ENCODE measurements around the gene ZDHHC12.
A peak's percentile ranks its signal among the peaks of the same experiment; 100 is the strongest.

The ZDHHC12 gene

DNA sequence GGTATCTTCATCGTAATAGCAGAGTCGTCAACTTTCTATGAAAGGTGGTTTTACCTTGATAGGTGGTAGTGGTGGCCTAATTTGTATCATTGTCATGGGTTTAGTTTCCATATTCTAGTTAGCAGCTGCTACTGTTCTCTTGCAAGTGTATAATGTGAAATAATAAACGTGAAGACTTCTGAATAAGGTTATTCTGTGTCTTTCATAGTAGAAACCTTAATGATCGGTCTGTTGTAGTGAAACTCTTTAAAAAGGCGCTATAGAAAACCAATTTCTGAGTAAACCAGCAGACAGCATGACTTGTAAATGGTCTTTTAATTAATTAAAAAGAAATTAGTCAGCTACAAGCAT is 33.3 kb downstream of the ZDHHC12 start:
- Histone ChIP-seq H2BK5ac (ENCODE audit: low read length) (peak overlapping the region; percentile 69), H3K79me1 (ENCODE audit: low read depth, low read length) (peaks cover 2% of the 10 kb centered on the region), H2BK12ac (ENCODE audit: low read length) (no peak overlapping the region), H3K23ac (ENCODE audit: low read depth, low read length, poor library complexity) (peak overlapping the region; percentile 6), H4K8ac (ENCODE audit: low read depth, low read length) (no peak overlapping the region), H3K4me3 (ENCODE audit: low read length in 2 of 2) (peak overlapping the region; percentile 89 to 99), H3K14ac (ENCODE audit: low read length) (no peak overlapping the region), H3K4me2 (ENCODE audit: insufficient read depth, low read length, poor library complexity, severe bottlenecking) (peak overlapping the region; percentile 71), H2AK5ac (ENCODE audit: low read depth, low read length) (peak overlapping the region; percentile 98), H3K9ac (ENCODE audit: low read depth, low read length, poor library complexity) (peak overlapping the region; percentile 94), H2BK120ac (ENCODE audit: low read depth, low read length) (no peak overlapping the region), H3K18ac (ENCODE audit: low read length) (peak overlapping the region; percentile 94), H3K9me3 (replicated peaks in 1 of 2; ENCODE audit: control insufficient read depth in 2 of 2, insufficient read depth in 1 of 2, low read depth in 1 of 2, low read length in 2 of 2) (no peaks in the 10 kb centered on the region), H2BK15ac (ENCODE audit: low read length) (no peak overlapping the region), H2AFZ (ENCODE audit: low read length) (no peak overlapping the region), H3K27me3 (ENCODE audit: control insufficient read depth in 3 of 3, insufficient read depth in 3 of 3, low read depth in 1 of 3, low read length in 3 of 3) (no peaks in the 10 kb centered on the region), H3K27ac (replicated peaks; ENCODE audit: low read length) (peak overlapping the region; percentile 64), H4K91ac (ENCODE audit: low read depth, low read length, poor library complexity) (no peak overlapping the region), H3K36me3 (replicated peaks in 1 of 2; ENCODE audit: control insufficient read depth in 2 of 2, insufficient read depth in 2 of 2, low read length in 2 of 2) (peaks cover 13 to 51% of the 10 kb centered on the region in 2 donors), H3K4me1 (ENCODE audit: control insufficient read depth in 2 of 2, insufficient read depth in 1 of 2, low read depth in 1 of 2, low read length in 2 of 2) (peaks cover 7 to 19% of the 10 kb centered on the region in 2 donors), H3K4ac (ENCODE audit: low read length) (no peak overlapping the region)
- no peak for DNase-seq (ENCODE audit: low spot score)
- WGBS, 2 donors (ENCODE audit: extremely low coverage in 2 of 2, insufficient read length in 2 of 2, insufficient replicate concordance in 1 of 2), result no CpG with 5 or more reads among the region's 5 CpGs

DNA sequence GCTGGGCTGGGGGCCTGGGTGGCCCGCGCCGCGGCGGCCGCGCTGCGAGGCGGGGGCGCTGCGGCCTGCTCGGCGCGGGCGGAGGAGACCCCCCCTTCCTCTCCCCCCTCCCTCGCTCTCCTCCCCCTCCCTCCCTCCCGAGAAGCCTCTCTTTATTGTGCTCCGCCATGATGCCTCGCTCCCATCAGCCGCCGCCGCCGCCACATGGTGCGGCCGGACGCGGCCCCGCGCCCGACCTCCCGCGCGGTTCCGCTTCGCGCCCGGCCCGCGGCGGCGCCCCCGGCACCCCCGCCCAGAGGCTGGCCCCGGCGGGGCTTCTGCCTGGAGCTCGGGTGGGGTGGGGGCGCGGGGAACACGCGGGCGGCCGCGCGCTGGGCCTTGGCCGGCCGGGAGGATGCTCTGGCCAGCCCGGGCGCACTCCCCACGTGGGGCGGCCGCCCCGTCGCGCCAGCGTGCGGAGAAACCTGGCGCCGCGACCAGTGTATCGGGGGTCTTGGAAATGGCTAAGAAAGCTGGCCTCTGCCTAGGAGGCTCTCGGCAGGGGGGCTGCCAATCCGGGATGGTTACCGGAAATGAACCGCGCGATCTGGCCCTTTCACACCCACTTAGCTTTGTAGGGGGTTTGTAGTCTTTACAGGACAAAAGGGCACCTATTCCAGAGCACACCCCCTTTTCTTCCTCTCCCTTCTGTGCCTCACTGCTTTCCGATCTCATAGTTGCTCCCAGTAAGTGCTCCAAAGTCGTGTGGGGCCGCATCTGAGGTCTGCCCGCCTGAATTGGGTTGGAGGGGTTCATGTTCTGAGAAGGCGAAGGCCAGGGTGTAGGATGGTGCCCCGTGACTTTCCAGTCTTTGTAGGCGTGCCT is 33.9 kb downstream of the ZDHHC12 start:
- Histone ChIP-seq H4K8ac (ENCODE audit: low read depth, low read length) (peak overlapping the region; percentile 17), H2AK5ac (ENCODE audit: low read depth, low read length) (peak overlapping the region; percentile 98), H2BK15ac (ENCODE audit: low read length) (no peak overlapping the region), H3K4me3 (ENCODE audit: low read length in 2 of 2) (peak overlapping the region; percentile 89 to 99), H3K9ac (ENCODE audit: low read depth, low read length, poor library complexity) (peak overlapping the region; percentile 94), H3K79me1 (ENCODE audit: low read depth, low read length) (peaks cover 2% of the 10 kb centered on the region), H3K36me3 (replicated peaks in 1 of 2; ENCODE audit: control insufficient read depth in 2 of 2, insufficient read depth in 2 of 2, low read length in 2 of 2) (peaks cover 13 to 47% of the 10 kb centered on the region in 2 donors), H3K4ac (ENCODE audit: low read length) (no peak overlapping the region), H3K27me3 (ENCODE audit: control insufficient read depth in 3 of 3, insufficient read depth in 3 of 3, low read depth in 1 of 3, low read length in 3 of 3) (no peaks in the 10 kb centered on the region), H3K18ac (ENCODE audit: low read length) (peak overlapping the region; percentile 94), H3K4me1 (ENCODE audit: control insufficient read depth in 2 of 2, insufficient read depth in 1 of 2, low read depth in 1 of 2, low read length in 2 of 2) (peaks cover 10 to 23% of the 10 kb centered on the region in 2 donors), H3K27ac (replicated peaks; ENCODE audit: low read length) (peak overlapping the region; percentile 91), H2BK12ac (ENCODE audit: low read length) (no peak overlapping the region), H2BK5ac (ENCODE audit: low read length) (peak overlapping the region; percentile 69), H4K91ac (ENCODE audit: low read depth, low read length, poor library complexity) (no peak overlapping the region), H3K23ac (ENCODE audit: low read depth, low read length, poor library complexity) (peak overlapping the region; percentile 6), H3K14ac (ENCODE audit: low read length) (peak overlapping the region; percentile 56), H2AFZ (ENCODE audit: low read length) (no peak overlapping the region), H3K4me2 (ENCODE audit: insufficient read depth, low read length, poor library complexity, severe bottlenecking) (peak overlapping the region; percentile 71), H3K9me3 (replicated peaks in 1 of 2; ENCODE audit: control insufficient read depth in 2 of 2, insufficient read depth in 1 of 2, low read depth in 1 of 2, low read length in 2 of 2) (no peaks in the 10 kb centered on the region), H2BK120ac (ENCODE audit: low read depth, low read length) (peak overlapping the region; percentile 72)
- WGBS, 2 donors (ENCODE audit: extremely low coverage in 2 of 2, insufficient read length in 2 of 2, insufficient replicate concordance in 1 of 2), result no CpG with 5 or more reads among the region's 83 CpGs
- peak; percentile 41 for DNase-seq (ENCODE audit: low spot score)

GRCh38 chr9:128689293-128689774 is 34.6 kb downstream of the ZDHHC12 start:
- Histone ChIP-seq H3K4me1 (ENCODE audit: control insufficient read depth in 2 of 2, insufficient read depth in 1 of 2, low read depth in 1 of 2, low read length in 2 of 2) (peaks cover 15 to 29% of the 10 kb centered on the region in 2 donors), H2AK5ac (ENCODE audit: low read depth, low read length) (peak overlapping the region; percentile 74), H4K91ac (ENCODE audit: low read depth, low read length, poor library complexity) (no peak overlapping the region), H4K8ac (ENCODE audit: low read depth, low read length) (no peak overlapping the region), H3K9me3 (replicated peaks in 1 of 2; ENCODE audit: control insufficient read depth in 2 of 2, insufficient read depth in 1 of 2, low read depth in 1 of 2, low read length in 2 of 2) (no peaks in the 10 kb centered on the region), H3K79me1 (ENCODE audit: low read depth, low read length) (peaks cover 2% of the 10 kb centered on the region), H3K27ac (replicated peaks; ENCODE audit: low read length) (peak overlapping the region; percentile 91), H2BK120ac (ENCODE audit: low read depth, low read length) (no peak overlapping the region), H3K14ac (ENCODE audit: low read length) (no peak overlapping the region), H3K9ac (ENCODE audit: low read depth, low read length, poor library complexity) (peak overlapping the region; percentile 94), H2BK12ac (ENCODE audit: low read length) (no peak overlapping the region), H3K18ac (ENCODE audit: low read length) (peak overlapping the region; percentile 91), H2BK5ac (ENCODE audit: low read length) (peak overlapping the region; percentile 15), H3K4ac (ENCODE audit: low read length) (no peak overlapping the region), H3K23ac (ENCODE audit: low read depth, low read length, poor library complexity) (peak overlapping the region; percentile 98), H2BK15ac (ENCODE audit: low read length) (no peak overlapping the region), H2AFZ (ENCODE audit: low read length) (peak overlapping the region; percentile 62), H3K4me2 (ENCODE audit: insufficient read depth, low read length, poor library complexity, severe bottlenecking) (no peak overlapping the region), H3K27me3 (ENCODE audit: control insufficient read depth in 3 of 3, insufficient read depth in 3 of 3, low read depth in 1 of 3, low read length in 3 of 3) (no peaks in the 10 kb centered on the region), H3K4me3 (ENCODE audit: low read length in 2 of 2) (peak overlapping the region; percentile 89 to 99), H3K36me3 (replicated peaks in 1 of 2; ENCODE audit: control insufficient read depth in 2 of 2, insufficient read depth in 2 of 2, low read length in 2 of 2) (peaks cover 11 to 43% of the 10 kb centered on the region in 2 donors)
- WGBS, 2 donors (ENCODE audit: extremely low coverage in 2 of 2, insufficient read length in 2 of 2, insufficient replicate concordance in 1 of 2), result no CpG with 5 or more reads among the region's 80 CpGs
- DNase-seq (ENCODE audit: low spot score), result no peak

Measured in neuronal stem cell (in vitro differentiated cells).